Subcutaneous adipose tissue (tissue), 4 donors: ENCODE data around the gene PPP1R3F. TPM values are rescaled to one million over a fixed set of nuclear protein-coding genes. Genes with fewer than 3 reads are reported as not detected.

Source experiments
- total RNA-seq, 4 donors: library from RNA; depleted of rRNA; stranded (reverse); fragments of >200 nt; gene quantifications; one replicate each; pipeline ENCODE4 v1.1.0, GENCODE V29; 2016
- TF ChIP-seq, protein P1 (sequence below): fragments of 450-650 bp; IDR thresholded peaks from one replicate; pipeline ENCODE4 v1.5.1; 2016; ENCODE audit warnings: low read depth, mild to moderate bottlenecking, control low read depth, antibody characterized with exemption, moderate library complexity

The PPP1R3F gene
- total RNA-seq, 4 donors from 2014 or later, result 1.8 to 7.5 (median 4.5) TPM

- TF ChIP-seq, protein P1, sequence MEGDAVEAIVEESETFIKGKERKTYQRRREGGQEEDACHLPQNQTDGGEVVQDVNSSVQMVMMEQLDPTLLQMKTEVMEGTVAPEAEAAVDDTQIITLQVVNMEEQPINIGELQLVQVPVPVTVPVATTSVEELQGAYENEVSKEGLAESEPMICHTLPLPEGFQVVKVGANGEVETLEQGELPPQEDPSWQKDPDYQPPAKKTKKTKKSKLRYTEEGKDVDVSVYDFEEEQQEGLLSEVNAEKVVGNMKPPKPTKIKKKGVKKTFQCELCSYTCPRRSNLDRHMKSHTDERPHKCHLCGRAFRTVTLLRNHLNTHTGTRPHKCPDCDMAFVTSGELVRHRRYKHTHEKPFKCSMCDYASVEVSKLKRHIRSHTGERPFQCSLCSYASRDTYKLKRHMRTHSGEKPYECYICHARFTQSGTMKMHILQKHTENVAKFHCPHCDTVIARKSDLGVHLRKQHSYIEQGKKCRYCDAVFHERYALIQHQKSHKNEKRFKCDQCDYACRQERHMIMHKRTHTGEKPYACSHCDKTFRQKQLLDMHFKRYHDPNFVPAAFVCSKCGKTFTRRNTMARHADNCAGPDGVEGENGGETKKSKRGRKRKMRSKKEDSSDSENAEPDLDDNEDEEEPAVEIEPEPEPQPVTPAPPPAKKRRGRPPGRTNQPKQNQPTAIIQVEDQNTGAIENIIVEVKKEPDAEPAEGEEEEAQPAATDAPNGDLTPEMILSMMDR, result no peak
These were observed 20.0 kb upstream of the PPP1R3F start for GRCh38 chrX:49249616-49250015.

DNA sequence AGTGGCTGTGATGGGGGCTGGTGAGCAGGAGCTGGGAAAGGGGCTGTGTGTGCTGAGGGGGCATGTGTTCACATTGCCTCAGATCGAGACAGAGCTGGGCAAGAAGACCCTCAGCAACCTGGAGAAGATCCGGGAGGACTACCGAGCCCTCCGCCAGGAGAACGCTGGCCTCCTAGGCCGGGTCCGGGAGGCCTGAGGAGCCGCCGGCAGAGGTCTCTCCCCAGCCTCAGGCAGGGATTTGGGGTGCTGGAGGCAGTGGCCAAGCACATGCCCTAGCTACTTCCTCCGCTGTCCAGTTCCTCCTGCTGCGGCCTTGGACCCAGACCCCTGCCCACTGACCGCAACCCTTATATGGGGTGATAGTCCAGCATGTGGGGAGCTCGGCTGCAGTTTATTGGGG, 19.5 kb upstream of the PPP1R3F start:
- TF ChIP-seq, protein P1, result no peak

DNA sequence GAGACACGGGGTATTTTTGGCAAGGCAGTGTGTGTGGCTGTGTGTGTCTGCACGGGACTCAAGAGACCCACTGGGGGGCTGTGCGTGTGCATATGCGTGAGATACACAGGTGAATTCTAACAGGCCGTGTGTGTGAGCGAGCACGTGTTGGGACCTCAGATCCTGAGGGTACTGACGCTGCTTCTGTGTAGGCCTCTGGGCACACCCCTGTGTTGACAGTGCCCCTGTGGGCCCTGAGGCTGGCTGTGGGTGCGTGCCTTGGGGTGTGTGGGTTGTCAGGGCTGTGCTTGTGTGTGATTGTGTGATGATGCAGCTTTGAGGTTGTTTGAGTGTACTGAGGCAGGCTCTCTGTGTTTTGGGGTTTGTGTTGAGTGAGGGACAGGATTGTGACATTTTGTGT, 19.0 kb upstream of the PPP1R3F start:
- TF ChIP-seq, protein P1, result no peak

DNA sequence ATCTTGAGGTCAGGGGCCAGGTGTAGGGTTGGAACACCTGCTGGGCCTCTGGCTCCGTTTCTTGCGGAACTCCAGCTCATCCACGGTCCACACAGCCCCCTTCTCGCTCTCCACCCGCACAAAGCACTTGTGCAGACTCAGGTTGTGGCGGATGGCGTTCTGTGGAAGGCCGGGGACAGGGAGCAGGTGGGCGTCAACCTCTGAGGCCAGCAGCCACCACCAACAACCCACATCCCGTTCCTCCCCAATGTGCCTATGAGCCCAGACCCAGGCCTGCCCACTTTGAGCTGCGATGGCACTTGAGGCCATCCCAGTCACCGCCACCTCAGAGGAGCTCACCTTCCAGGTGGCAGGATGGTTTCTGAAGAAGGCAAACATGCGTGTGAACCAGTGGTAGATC, 18.3 kb upstream of the PPP1R3F start:
- TF ChIP-seq, protein P1, result no peak

DNA sequence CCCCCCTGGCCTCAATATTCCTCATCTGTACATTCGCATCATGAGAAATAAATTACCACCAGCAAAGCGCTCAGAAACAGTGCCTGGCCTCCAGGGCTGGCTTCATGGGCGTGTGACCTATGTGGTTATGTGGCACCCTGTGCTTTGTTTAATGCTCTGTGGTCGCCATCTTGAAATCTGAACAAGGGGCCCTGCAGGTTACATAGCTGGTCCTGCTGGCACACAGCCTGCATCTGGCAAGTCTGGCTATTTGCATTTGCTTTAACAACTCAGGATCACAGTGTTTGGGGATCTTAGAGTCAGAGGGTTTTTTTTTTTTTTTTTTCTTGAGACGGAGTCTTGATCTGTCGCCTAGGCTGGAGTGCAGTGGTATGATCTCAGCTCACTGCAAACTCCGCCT, 15.0 kb upstream of the PPP1R3F start:
- TF ChIP-seq, protein P1, result no peak

DNA sequence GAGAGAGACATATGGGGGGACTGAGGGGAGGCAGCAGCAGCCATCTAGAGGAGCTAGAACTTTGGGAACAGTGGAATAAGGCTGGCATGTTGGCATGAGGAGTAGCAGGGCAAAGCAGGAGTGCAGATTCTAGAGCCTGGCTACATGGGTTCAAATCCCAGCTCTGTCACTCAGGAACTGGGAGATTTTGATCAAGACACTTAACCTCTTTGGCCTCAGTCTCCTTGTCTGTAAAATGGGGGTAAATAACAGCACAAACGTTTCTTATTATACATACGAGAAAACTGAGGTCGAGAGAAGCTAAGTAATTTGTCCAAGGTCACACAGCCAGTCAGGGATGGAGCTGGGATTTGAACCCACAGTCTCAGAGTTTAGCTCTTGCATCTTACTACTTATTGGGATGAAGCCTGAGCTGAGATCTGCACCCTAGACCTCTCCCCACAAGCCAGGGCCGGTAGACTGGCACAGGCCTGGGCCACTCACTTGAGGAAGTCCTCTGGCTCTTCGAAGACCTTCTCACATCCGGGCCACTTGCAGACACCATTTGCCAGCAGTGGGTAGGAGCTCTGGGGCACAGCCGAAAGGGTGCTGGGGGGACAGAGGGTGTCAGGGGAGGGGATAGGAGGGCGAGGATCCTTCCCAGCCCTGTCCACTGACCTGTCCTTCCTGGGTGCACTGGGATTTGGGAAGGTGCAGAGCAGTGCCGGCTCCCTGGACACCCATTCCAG, 13.2 kb upstream of the PPP1R3F start:
- TF ChIP-seq, protein P1, result no peak

- TF ChIP-seq, protein P1, result no peak
These were observed 12.4 kb upstream of the PPP1R3F start for GRCh38 chrX:49257074-49257790.
